Activated B cell treated with CpG ODN at 0.5 μM for 24 hours (primary cell): ENCODE measurements around the gene ZNF225. TPM values are rescaled to one million over a fixed set of nuclear protein-coding genes. Genes with fewer than 3 reads are reported as not detected.

Source experiments
- ATAC-seq: fragments of 200-7000 bp; cut with Tn5 transposase; one replicate; pipeline ENCODE4 v1.10.0; 2021; ENCODE audit warnings: low read depth, mild to moderate bottlenecking, moderate library complexity
- CTCF ChIA-PET: fragments of 350-600 bp; sonication (Branson Sonifier 250); formaldehyde crosslinking; loops from one replicate; lab custom pipeline; 2021; ENCODE audit warnings: antibody characterized with exemption; lab: Charles Lee
- POLR2A ChIA-PET: fragments of 350-600 bp; sonication (Branson Sonifier 250); formaldehyde crosslinking; loops from one replicate; lab custom pipeline; 2021; ENCODE audit warnings: antibody characterized with exemption; lab: Charles Lee
- DNase-seq: peaks from one replicate; pipeline ENCODE4 v3.0.0; 2022
- H3K27ac Mint-ChIP-seq: one replicate; pipeline ENCODE4 v1.8.0; 2020; ENCODE audit warnings: mixed read lengths
- H3K27me3 Mint-ChIP-seq: one replicate; pipeline ENCODE4 v1.8.0; 2021; ENCODE audit warnings: mixed read lengths
- H3K36me3 Mint-ChIP-seq: one replicate; pipeline ENCODE4 v1.8.0; 2021; ENCODE audit warnings: low read depth, mixed read lengths
- H3K4me1 Mint-ChIP-seq: one replicate; pipeline ENCODE4 v1.8.0; 2021; ENCODE audit warnings: mixed read lengths
- H3K4me3 Mint-ChIP-seq: one replicate; pipeline ENCODE4 v1.8.0; 2020; ENCODE audit warnings: mild to moderate bottlenecking, mixed read lengths
- H3K9me3 Mint-ChIP-seq: one replicate; pipeline ENCODE4 v1.8.0; 2020; ENCODE audit warnings: mixed read lengths
- intact Hi-C: fragments of 100-400 bp; cut with micrococcal nuclease; formaldehyde crosslinking; loops from one replicate; pipeline ENCODE4 v1.15.1; 2024
- total RNA-seq: library from RNA; stranded (reverse); gene quantifications from 2 replicates; pipeline ENCODE4 v1.2.3, GENCODE V29; 2022
- TF ChIP-seq, protein P1 (sequence below): fragments of 200-600 bp; IDR thresholded peaks from one replicate; pipeline ENCODE4 v1.8.0; 2022; ENCODE audit warnings: antibody characterized with exemption, mild to moderate bottlenecking

Gene ZNF225
- total RNA-seq, 1 donor from 2014 or later = 9.2 TPM

DNA sequence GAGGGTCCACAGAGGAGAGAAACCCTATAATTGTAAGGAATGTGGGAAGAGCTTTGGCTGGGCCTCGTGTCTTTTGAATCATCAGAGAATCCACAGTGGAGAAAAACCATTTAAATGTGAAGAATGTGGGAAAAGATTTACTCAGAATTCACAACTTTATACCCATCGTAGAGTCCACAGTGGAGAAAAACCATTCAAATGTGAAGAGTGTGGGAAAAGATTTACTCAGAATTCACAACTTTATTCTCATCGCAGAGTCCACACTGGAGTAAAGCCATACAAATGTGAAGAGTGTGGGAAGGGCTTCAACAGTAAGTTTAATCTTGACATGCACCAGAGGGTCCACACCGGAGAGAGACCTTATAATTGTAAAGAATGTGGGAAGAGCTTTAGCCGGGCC, 18.8 kb downstream of the ZNF225 start:
- ChIA-PET CTCF (no interaction called here), POLR2A (no interaction called here)
- intact Hi-C loops = no loop called here
- H3K9me3 Mint-ChIP-seq = peaks cover 18% of the 10 kb centered on the region
- TF ChIP-seq, protein P1, sequence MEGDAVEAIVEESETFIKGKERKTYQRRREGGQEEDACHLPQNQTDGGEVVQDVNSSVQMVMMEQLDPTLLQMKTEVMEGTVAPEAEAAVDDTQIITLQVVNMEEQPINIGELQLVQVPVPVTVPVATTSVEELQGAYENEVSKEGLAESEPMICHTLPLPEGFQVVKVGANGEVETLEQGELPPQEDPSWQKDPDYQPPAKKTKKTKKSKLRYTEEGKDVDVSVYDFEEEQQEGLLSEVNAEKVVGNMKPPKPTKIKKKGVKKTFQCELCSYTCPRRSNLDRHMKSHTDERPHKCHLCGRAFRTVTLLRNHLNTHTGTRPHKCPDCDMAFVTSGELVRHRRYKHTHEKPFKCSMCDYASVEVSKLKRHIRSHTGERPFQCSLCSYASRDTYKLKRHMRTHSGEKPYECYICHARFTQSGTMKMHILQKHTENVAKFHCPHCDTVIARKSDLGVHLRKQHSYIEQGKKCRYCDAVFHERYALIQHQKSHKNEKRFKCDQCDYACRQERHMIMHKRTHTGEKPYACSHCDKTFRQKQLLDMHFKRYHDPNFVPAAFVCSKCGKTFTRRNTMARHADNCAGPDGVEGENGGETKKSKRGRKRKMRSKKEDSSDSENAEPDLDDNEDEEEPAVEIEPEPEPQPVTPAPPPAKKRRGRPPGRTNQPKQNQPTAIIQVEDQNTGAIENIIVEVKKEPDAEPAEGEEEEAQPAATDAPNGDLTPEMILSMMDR = no peak
- no peak overlapping the region for H3K27ac Mint-ChIP-seq
- ATAC-seq (no peak), DNase-seq (no peak)
- no peaks in the 10 kb centered on the region for H3K27me3 Mint-ChIP-seq
- no peak overlapping the region for H3K4me3 Mint-ChIP-seq
- H3K36me3 Mint-ChIP-seq = peaks cover 35% of the 10 kb centered on the region
- H3K4me1 Mint-ChIP-seq = no peaks in the 10 kb centered on the region

DNA sequence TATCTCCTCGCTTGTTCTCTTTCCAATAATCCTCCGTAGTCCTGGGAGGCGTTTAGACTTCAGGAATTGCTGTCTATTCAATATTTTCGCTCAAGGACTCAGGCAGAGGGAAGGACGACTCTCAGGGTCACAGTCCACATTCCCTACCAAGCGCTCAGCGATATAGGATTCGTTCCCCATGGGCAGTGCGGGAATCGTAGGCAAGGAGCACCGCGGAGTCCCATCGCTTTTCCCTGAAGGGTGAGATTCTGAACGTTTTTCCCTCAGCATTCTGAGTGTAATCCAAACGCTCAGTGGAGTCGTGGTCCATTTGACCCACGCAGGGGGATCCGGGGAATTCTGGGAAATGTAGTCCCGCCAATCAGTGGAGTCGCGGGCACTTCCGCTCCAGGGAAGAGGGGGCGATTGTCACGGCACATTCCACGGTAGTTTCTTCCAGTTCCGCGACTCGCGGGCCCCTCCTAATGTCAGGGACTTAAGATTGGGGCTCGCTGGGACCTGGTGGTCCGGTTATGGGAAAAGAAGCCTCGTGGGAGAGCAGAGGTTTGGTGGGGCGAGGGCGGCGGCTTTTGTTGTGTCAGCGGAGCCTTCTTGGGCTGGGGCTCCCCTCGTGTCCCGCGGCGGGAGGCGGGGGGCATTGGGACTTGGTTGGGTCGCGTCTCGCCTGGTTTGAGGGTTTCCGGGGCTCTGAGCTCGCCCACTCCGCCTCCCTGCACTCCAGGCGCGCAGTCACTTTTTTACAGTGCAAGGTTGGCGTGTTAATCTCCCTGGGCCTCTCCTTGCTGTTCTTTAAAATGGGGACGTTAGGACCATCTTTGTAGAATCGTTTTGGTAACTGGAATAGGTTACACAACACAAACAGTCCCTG, 28.2 kb downstream of the ZNF225 start, which contains the start of gene ZNF234:
ZNF234 (plus strand) TSS at position 364 of the 868 bp plus-strand sequence. CDS start 3,079 bp downstream, outside the sequence.
- DNase-seq (peak; percentile 58), ATAC-seq (peak; percentile 93)
- Mint-ChIP-seq H3K4me3 (peak within 1 kb of the TSS; percentile 98), H3K4me1 (peaks cover 23% of the 10 kb centered on the region), H3K36me3 (peaks cover 34% of the 10 kb centered on the region), H3K27ac (peak within 1 kb of the TSS; percentile 85), H3K27me3 (no peaks in the 10 kb centered on the region), H3K9me3 (no peaks in the 10 kb centered on the region)
- intact Hi-C loops = loop anchor here (1.0 kb wide), 5 partner anchors 24 to 359 kb away; partner anchors contain the start of genes ZNF180, ZNF224, ZNF225 and ZNF226
- TF ChIP-seq, protein P1 = no peak
- CTCF ChIA-PET = interaction anchor here (0.6 kb wide), 1 partner anchor 19 kb away, joined by 3 read pairs; no protein-coding TSS in a partner anchor
- POLR2A ChIA-PET = interaction anchor here (0.8 to 1.1 kb wide), 3 partner anchors 19 to 359 kb away, joined by 3 to 10 read pairs (median 5); partner anchors contain the start of genes ZNF180 and ZNF226

DNA sequence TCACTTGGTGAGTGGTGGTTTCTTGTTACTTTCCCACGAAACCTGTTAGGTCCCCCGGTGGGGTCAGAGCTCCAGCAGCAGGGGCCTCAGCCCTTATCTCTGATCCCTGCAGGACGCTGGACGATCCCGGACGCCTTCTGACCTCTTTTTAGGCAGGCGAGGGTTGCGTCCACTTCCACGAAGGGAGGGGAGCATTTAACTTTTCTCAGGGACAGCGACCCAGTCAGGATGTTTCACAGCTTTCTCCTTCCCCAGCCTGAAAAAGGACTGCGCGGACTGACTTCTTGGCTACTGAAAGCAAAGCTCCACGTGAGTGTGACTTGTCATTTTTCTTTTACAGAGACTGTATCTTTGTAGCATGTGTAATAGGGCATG, 28.8 kb downstream of the ZNF225 start:
- ChIA-PET POLR2A (interaction anchor here (0.6 to 1.1 kb wide), 4 partner anchors 18 to 512 kb away, joined by 3 to 10 read pairs (median 4); partner anchors contain the start of genes ZNF180 and ZNF226), CTCF (interaction anchor here (0.6 kb wide), 1 partner anchor 18 kb away, joined by 3 read pairs; no protein-coding TSS in a partner anchor)
- DNase-seq (no peak), ATAC-seq (no peak)
- Mint-ChIP-seq H3K9me3 (no peaks in the 10 kb centered on the region), H3K4me3 (peak overlapping the region; percentile 98), H3K36me3 (peaks cover 36% of the 10 kb centered on the region), H3K27me3 (no peaks in the 10 kb centered on the region), H3K27ac (peak overlapping the region; percentile 85), H3K4me1 (peaks cover 23% of the 10 kb centered on the region)
- TF ChIP-seq, protein P1 = no peak
- intact Hi-C loops = no loop called here

DNA sequence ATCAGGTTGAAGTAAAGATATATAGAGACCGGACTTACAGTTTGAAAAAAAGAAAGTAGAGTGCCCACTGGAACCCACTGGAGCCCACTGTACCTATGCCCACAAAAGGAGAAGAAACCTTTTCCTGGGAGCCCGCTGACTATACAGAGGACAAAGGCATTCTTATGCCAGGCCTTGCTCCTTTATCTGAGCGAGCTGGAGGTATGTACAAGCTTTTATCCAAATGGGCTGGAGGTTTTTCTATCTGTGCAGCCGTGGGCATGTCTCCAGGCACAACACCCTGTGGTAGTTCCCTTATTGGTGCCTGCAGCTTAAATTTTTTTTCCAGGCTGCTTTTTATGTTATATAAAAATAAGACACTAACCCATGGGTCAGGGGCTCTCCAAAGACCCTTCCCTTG, 36.6 kb downstream of the ZNF225 start:
- Mint-ChIP-seq H3K36me3 (peaks cover 94% of the 10 kb centered on the region), H3K4me1 (no peaks in the 10 kb centered on the region), H3K9me3 (peaks cover 18% of the 10 kb centered on the region), H3K27me3 (no peaks in the 10 kb centered on the region), H3K27ac (no peak overlapping the region), H3K4me3 (no peak overlapping the region)
- ATAC-seq (no peak), DNase-seq (no peak)
- POLR2A ChIA-PET = no interaction called here
- intact Hi-C loops = no loop called here
- TF ChIP-seq, protein P1 = no peak
- CTCF ChIA-PET = no interaction called here

DNA sequence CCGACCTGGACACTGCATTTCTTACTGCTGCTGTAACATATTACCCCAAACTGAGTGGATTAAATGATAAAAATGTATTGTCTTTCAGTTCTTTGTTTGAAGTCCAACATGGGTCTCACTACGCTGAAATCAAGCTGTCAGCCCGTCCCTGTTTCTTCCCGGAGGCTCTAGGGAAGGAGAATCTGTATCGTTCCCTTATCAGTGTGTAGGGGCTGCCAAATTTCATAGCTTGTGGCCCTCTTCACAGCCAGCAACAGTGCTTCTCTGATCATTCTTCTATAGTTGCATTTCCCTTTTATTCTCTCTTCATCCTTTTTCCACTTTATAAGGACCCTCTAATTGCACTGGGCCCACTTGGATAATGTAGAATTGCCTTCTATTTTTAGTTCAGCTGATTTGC, 38.3 kb downstream of the ZNF225 start:
- no peaks in the 10 kb centered on the region for H3K4me1 Mint-ChIP-seq
- POLR2A ChIA-PET = interaction anchor here (0.6 kb wide), 2 partner anchors 8 to 436 kb away, joined by 3 to 5 read pairs; no protein-coding TSS in a partner anchor
- no peak overlapping the region for H3K27ac Mint-ChIP-seq
- intact Hi-C loops = no loop called here
- no peaks in the 10 kb centered on the region for H3K27me3 Mint-ChIP-seq
- no peak for DNase-seq
- no peak for ATAC-seq
- H3K36me3 Mint-ChIP-seq = peaks cover 90% of the 10 kb centered on the region
- no peak overlapping the region for H3K4me3 Mint-ChIP-seq
- peaks cover 23% of the 10 kb centered on the region for H3K9me3 Mint-ChIP-seq
- TF ChIP-seq, protein P1 = no peak
- CTCF ChIA-PET = no interaction called here
